Measurements from ENCODE around the gene ARSD.

GRCh38 chrX:2870650-2871049, 58.5 kb downstream of the ARSD start:
- TF ChIP-seq TEAD4 (IDR thresholded peaks at IDR 0.05; ENCODE audit: borderline replicate concordance, insufficient read depth) (no peak), EP300 (IDR thresholded peaks at IDR 0.05; ENCODE audit: borderline replicate concordance in 1 of 2, low read depth in 1 of 2, low read length in 1 of 2) (no peak), NRF1 (IDR thresholded peaks at IDR 0.05; ENCODE audit: low read depth, low read length) (no peak), USF2 (IDR thresholded peaks at IDR 0.05; ENCODE audit: borderline replicate concordance, low read depth, low read length) (no peak), RFX5 (IDR thresholded peaks at IDR 0.05; ENCODE audit: low read length) (no peak), POLR2AphosphoS5 (IDR thresholded peaks at IDR 0.05; ENCODE audit: low read depth, low read length) (no peak), JUND (IDR thresholded peaks at IDR 0.05) (no peak)
- TF ChIP-seq, protein P1, sequence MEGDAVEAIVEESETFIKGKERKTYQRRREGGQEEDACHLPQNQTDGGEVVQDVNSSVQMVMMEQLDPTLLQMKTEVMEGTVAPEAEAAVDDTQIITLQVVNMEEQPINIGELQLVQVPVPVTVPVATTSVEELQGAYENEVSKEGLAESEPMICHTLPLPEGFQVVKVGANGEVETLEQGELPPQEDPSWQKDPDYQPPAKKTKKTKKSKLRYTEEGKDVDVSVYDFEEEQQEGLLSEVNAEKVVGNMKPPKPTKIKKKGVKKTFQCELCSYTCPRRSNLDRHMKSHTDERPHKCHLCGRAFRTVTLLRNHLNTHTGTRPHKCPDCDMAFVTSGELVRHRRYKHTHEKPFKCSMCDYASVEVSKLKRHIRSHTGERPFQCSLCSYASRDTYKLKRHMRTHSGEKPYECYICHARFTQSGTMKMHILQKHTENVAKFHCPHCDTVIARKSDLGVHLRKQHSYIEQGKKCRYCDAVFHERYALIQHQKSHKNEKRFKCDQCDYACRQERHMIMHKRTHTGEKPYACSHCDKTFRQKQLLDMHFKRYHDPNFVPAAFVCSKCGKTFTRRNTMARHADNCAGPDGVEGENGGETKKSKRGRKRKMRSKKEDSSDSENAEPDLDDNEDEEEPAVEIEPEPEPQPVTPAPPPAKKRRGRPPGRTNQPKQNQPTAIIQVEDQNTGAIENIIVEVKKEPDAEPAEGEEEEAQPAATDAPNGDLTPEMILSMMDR (IDR thresholded peaks at IDR 0.05) = no peak

All from SK-N-SH (cell line).